ENCODE data around the gene CREG1. TPM values are rescaled to one million over a fixed set of nuclear protein-coding genes. Genes with fewer than 3 reads are reported as not detected.

CREG1 gene
- 22.9 and 34.1 TPM in 2 replicates for total RNA-seq

GRCh38 chr1:167553136-167554027 lies at the start of gene CREG1:
Gene CREG1 (minus strand): TSS chr1:167553762.
- peak; percentile 89 for DNase-seq (ENCODE audit: low read depth)
- no peak for TF ChIP-seq CTCF (IDR thresholded peaks at IDR 0.05; ENCODE audit: insufficient read depth, low read depth, low read length)
- peak within 1 kb of the TSS; percentile 67 for H3K4me3 ChIP-seq (ENCODE audit: low read depth, low read length)

- no peak for TF ChIP-seq CTCF (IDR thresholded peaks at IDR 0.05; ENCODE audit: insufficient read depth, low read depth, low read length)
- H3K4me3 ChIP-seq (ENCODE audit: low read depth, low read length): no peak overlapping the region
- DNase-seq (ENCODE audit: low read depth): no peak
Measured at GRCh38 chr1:167602840-167603239, 49.3 kb upstream of the CREG1 start.

GRCh38 chr1:167601442-167602383 lies 48.2 kb upstream of the CREG1 start:
- TF ChIP-seq CTCF (IDR thresholded peaks at IDR 0.05; ENCODE audit: insufficient read depth, low read depth, low read length): no peak
- peak; percentile 23 for DNase-seq (ENCODE audit: low read depth)
- no peak overlapping the region for H3K4me3 ChIP-seq (ENCODE audit: low read depth, low read length)

- DNase-seq (ENCODE audit: low read depth): peak; percentile 53
- TF ChIP-seq CTCF (IDR thresholded peaks at IDR 0.05; ENCODE audit: insufficient read depth, low read depth, low read length): peak; percentile 51
- no peak overlapping the region for H3K4me3 ChIP-seq (ENCODE audit: low read depth, low read length)
Measured at GRCh38 chr1:167599957-167600581, 46.5 kb upstream of the CREG1 start.

- no peak overlapping the region for H3K4me3 ChIP-seq (ENCODE audit: low read depth, low read length)
- TF ChIP-seq CTCF (IDR thresholded peaks at IDR 0.05; ENCODE audit: insufficient read depth, low read depth, low read length): no peak
- DNase-seq (ENCODE audit: low read depth): no peak
Measured at GRCh38 chr1:167594822-167595221, 41.3 kb upstream of the CREG1 start.

GRCh38 chr1:167593860-167594259 lies 40.3 kb upstream of the CREG1 start:
- no peak for DNase-seq (ENCODE audit: low read depth)
- H3K4me3 ChIP-seq (ENCODE audit: low read depth, low read length): no peak overlapping the region
- TF ChIP-seq CTCF (IDR thresholded peaks at IDR 0.05; ENCODE audit: insufficient read depth, low read depth, low read length): no peak
